NOMO-1 treated with dmso at 0.1 percent for 144 hours (cell line): ENCODE results near the gene MEPCE.
A peak's percentile ranks its signal among the peaks of the same experiment; 100 is the strongest.
"Not testable (repeated sequence)": the region's sequence is repeated elsewhere in the genome, so short reads cannot be mapped to it uniquely, and the experiment has no call there.

Experiments
- DNase-seq: peaks from one replicate; lab custom pipeline; 2025; ENCODE audit not compliant: unreplicated experiment; lab: John Stamatoyannopoulos, UW

MEPCE gene, protein sequence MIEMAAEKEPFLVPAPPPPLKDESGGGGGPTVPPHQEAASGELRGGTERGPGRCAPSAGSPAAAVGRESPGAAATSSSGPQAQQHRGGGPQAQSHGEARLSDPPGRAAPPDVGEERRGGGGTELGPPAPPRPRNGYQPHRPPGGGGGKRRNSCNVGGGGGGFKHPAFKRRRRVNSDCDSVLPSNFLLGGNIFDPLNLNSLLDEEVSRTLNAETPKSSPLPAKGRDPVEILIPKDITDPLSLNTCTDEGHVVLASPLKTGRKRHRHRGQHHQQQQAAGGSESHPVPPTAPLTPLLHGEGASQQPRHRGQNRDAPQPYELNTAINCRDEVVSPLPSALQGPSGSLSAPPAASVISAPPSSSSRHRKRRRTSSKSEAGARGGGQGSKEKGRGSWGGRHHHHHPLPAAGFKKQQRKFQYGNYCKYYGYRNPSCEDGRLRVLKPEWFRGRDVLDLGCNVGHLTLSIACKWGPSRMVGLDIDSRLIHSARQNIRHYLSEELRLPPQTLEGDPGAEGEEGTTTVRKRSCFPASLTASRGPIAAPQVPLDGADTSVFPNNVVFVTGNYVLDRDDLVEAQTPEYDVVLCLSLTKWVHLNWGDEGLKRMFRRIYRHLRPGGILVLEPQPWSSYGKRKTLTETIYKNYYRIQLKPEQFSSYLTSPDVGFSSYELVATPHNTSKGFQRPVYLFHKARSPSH

DNA sequence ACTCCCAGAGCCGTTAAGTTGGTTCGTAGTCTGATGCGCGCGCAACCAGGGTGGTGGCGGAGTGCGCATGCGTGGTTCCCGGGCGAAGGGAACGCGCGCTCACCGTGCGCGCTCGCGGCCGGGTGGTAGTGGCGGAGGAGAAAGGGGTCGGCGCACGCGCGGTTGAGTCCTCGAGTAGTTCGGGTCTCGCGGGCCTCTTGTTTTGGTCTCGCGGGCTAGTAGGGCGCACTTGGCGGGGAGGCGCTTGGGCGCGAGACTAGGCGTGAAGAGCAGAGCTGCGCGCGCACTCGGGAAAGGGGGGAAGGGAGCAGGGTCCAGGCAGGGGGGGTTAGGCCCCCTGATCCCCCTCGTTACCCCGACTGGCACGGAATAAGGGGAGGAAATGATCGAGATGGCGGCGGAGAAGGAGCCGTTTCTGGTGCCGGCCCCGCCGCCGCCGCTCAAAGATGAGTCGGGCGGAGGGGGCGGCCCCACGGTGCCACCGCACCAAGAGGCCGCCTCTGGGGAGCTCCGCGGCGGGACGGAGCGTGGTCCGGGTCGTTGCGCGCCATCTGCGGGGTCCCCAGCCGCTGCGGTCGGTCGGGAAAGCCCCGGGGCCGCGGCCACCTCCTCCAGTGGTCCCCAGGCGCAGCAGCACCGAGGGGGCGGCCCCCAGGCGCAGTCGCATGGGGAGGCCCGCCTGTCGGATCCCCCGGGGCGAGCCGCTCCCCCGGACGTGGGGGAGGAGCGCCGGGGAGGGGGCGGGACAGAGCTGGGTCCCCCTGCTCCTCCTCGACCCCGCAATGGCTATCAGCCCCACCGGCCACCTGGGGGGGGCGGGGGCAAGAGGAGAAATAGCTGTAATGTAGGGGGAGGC, at the start of gene MEPCE:
TSS of gene MEPCE (plus strand) at position 195 of the 856 bp plus-strand sequence. CDS start at position 383, 188 bp downstream.
- DNase-seq: peak; percentile 87

DNA sequence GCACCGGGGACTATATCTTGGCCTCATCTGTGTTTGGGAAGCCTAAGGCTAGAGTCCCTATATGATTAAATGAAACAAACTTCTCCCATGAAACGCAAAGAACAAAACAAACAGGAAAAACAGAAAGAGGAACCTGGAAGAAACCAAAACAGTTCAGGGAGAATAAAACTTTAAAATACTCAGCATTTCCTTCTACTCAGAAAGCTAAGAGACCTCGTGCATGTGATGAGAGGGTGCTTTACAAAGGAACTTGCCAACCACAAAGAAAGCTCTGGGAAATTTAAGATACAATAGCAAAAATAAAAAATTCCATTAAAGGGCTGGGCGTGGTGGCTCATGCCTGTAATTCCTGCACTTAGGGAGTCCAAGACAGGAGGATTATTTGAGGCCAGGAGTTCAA, 49.4 kb upstream of the MEPCE start:
- DNase-seq: no peak

DNA sequence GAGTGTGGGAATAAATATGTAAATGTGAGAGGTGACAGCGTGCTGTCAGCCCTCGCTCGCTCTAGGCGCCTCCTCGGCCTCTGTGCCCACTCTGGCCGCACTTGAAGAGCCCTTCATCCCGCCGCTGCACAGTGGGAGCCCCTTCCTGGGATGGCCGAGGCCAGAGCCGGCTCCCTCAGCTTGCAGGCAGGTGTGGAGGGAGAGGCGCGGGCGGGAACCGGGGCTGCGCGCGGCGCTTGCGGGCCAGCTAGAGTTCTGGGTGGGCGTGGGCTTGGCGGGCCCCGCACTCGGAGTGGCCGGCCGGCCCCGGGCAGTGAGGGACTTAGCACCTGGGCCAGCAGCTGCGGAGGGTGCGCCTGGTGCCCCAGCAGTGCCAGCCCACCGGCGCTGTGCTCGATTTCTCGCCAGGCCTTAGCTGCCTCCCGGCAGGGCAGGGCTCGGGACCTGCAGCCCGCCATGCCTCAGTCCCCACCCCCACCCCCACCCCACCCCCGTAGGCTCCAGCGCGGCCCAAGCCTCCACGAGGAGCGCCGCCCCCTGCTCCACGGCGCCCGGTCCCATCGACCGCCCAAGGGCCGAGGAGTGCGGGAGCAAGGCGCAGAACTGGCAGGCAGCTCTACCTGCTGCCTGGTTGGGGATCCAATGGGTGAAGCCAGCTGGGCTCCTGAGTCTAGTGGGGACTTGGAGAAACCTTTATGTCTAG, 47.9 kb upstream of the MEPCE start:
- DNase-seq: not testable (repeated sequence)

DNA sequence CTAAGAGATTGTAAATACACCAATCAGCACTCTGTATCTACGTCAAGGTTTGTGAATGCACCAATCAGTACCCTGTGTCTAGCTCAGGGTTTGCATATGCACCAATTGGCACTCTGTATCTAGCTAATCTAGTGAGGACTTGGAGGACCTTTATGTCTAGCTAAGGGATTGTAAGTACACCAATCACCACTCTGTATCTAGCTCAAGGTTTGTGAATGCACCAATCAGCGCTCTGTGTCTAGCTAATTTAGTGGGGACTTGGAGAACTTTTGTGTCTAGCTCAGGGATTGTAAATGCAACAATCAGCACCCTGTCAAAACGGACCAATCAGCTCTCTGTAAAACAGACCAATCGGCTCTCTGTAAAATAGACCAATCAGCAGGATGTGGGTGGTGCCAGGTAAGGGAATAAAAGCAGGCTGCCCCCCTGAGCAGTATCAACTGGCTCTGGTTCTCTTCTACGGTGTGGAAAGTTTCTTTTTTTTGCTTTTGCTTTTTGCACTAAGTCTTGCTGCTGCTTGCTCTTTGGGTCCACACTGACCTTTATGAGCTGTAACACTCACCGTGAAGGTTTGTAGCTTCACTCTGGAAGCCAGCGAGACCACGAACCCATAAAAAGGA, 47.3 kb upstream of the MEPCE start:
- not testable (repeated sequence) for DNase-seq

DNA sequence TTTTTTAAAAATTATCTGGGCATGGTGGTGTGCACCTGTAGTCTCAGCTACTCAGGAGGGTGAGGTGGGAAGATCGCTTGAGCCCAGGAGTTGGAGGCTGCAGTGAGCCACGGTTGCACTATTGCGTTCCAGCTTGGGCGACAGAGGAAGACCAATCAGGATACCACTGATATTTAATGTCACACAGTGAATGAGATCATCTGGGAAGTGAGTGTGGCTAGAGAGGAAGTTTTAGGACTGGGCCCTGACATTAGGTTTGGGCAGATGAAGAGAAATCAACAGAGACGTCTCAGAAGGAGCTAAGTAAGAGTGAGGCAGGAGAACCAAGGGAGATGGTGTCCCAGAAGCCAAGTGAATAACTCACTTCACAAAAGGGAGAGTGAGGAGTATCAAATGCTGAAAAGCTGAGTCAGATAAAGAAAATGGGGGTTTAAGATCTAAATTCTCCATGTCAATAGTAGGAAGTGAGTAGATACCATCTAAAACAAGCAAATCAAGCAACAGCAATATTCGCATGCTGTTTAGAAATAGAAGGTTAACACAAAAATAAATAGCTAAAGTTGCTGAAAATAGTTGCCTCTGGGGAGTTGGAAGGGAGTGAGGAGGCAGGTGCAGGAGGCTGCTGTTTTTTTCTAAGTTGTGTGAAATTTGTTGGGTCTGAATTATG, 44.9 kb upstream of the MEPCE start:
- DNase-seq: no peak

DNA sequence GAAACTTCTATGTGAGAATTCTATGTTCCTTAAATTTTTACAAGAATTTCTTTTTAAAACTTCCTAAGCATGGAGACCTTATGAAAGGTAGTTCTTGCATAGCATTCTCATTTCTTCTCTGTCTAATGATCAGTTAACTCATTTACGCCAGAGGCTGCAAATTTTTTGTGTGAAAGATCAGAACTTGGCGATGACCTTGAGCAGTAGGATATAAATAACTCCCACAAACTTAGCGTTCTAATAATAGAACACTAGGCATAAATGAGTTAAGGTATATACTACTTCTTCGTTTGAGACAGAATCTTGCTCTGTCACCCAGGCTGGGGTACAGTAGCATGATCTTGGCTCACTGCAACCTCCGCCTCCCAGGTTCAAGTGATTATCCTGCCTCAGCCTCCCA, 42.7 kb upstream of the MEPCE start:
- DNase-seq: no peak

DNA sequence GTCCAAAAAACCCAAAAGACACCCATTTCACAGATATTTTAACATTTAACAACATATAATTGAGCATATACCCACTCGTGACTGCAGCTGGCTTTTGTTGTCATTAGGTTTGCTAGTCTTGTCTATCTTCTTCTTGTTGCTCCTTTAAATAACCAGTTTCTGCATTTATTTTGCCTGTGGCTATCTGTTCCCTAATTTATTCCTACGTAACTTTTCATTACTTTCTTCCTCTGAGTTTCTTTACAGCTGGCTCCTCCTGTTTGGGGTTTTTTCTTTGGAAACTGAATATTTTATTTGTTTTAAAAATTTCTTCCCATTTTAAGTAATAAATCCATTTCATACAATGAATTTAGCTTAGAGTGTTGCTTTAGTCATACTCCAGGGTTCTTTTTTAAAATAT, 41.9 kb upstream of the MEPCE start:
- no peak for DNase-seq

DNA sequence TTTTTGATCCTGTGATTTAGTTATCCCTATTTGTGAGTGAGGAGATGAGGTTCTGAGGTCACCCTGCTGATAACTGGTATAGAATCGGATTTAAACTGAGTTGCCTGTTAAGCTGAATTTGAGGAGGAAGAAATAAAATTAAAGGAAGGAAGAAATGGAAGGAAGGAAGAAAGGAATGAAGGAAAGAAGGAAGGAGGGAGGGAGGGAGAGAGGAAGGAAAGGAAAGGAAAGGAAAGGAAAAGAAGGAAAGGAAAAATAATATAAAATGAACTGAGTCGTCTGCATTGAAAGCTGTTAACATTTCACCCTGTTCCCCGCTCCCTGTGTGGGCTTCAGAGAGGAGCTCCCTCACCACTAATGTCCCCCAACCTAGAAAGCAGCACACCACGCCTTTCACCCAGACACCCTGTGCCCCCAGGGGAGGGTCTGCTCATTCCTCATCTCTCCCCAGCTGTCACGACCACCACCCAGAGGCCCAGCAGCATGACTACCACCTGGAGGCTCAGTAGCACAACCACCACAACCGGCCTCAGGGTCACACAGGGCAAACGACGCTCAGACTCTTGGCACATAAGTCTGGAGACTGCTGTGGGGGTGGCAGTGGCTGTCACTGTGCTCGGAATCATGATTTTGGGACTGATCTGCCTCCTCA, 40.1 kb upstream of the MEPCE start:
- DNase-seq: no peak

DNA sequence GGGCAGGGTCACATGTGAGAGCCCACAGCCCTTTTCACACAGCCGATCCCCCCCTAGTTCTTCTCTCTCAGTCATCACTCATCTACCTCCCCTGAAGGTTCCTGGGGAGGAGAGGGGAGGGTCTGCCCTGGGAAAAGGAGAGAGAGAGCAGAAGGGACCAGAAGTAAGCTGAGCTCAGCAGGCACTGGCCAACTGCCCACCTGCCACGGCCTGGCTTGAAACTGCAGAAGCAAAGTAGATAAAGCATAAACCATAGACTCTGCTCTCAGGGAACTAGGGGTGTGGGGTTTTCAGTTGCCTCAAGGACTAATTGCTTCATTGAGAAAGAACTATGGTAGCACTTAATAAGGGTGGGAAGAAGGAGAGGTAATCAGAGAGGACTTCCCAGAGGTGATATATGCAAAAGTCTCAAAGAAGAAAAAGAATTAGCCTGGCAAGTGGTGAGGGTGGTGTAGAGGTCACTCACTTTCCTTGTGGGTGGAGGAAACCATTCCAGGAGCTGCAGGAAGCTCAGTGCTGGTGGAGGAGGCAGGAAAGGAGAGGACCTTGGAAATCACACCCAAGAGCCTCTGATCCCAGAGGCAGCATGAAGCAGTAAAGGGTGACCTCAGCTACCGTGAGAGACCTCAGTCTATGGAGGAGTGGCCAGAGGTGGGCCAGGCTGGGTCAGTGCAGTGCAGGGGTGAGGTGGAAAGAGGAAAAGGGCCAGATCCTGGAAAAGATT, 39.2 kb upstream of the MEPCE start:
- no peak for DNase-seq

DNA sequence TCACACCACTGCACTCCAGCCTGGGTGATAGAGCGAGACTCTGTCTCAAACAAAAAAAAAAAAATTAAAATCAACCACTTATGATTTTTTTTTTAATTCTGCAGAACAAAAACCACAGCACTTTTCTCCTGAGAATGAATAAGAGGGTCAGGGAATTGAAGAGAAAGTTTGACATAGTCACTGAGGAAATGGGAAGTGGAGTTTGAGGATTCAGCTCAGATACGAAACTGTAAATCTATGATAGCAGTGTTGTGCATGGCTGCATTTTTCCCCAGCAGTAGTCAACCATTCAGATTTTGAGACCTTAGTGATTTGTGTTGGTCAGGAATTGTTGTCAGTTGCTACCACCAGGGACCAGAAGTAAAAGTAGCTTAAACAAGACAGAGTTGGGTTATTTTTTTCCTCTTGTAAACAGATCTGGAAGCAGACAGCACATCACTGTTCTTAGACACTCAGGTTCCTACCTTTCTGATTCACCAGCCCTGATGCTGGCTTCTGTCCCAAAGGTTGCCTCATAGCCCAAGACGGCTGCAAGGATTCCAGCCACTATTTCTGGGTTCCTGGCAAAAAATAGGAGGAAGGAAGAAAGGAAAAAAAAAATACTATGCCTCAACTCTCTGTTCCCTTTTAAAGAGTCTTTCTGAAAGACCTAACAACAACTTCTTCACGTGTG, 36.3 kb upstream of the MEPCE start:
- no peak for DNase-seq

DNA sequence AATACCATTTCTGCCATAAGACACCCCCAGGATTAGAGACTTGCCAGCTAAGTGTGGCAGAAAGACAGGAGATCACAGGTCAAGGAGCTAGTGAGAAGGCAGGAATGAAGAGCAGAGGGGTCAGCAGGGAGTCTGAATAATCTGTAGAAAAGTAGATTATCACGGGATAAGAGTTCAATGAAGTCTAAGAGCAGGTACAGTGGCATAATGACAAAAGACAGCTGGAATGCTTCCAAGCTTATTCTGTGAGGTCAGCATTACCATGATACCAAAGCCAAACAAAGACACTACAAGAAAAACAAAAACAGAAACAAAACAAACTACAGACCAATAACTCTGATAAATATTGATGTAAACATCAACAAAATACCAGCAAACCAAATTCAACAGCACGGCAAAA, 35.6 kb upstream of the MEPCE start:
- no peak for DNase-seq

DNA sequence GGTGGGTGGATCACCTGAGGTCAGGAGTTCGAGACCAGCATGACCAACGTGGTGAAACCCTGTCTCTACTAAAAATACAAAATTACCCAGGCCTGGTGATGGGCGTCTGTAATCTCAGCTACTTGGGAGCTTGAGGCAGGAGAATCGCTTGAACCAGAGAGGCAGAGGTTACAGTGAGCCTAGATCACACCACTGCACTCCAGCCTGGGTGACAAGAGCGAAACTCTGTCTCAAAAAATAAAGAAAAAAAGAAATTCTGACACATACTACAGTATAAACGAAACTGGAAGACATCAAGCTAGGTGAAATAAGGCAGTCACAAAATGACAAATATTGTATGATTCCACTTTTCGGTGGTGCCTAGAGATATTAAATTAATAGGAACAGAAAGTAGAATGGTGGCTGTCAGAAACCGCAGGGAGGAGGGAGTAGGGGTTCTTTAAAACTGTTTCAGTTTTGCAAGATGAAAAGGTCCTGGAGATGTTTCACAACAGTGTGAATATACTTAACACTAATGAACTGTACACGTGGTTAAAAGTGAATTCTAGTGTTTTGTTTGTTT, 33.1 kb upstream of the MEPCE start:
- peak; percentile 97 for DNase-seq

DNA sequence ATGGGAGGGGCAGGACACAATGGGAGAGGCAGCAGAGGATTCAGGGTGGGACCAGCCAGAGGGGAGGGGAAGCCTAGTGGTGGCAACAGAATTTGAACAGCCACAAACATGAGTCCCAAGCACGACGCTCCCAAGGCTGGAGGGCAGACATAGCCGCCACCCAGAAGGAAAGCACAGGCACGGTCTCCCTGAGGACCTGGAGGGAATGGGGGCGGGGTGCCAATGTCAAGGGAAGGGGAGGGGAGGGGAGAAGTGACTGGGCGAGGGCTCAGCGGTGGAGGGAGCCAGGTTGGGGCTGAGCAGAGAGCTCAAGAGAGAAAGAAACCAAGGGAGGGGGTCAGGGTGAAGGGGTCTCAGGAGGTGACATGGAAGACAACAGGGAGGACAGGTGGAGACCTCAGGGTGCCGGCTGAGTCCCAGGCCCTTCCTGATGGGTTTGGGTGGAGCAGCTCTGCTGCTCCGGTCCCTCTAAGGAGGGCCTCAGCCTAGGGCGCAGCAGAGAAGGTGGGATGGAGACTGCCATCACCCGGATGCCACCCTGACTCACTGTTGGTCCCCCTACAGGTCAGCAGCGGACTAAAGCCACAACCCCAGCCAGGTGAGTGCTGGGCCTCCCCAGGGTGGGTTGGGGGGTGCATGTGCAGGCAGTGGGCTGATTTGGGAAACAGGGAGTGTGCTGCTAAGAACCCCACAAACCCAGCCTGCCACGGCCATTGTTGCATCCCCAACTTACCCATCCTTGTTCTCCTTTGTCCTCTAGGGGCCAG, 32.1 kb upstream of the MEPCE start:
- DNase-seq: no peak

DNA sequence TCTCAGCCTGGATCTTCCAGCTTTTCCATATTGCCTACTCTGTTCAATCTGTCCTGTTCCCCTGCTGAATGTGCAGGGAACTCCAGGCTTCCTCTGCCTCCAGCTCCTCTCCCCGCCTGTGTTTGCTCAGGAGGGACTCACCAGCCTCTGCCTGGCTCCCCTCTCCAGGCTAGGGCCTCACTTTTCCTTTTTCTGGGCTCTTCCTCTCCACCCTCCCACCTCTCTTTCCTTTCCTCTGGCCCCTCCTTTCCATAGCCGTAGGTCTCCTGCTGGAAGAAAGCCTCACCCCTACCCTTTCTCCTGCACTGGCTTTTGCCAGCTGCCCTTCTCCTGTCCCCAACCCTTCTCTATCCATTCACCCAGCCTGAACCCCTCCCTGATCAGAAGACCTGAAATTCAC, 31.4 kb upstream of the MEPCE start:
- DNase-seq: no peak

DNA sequence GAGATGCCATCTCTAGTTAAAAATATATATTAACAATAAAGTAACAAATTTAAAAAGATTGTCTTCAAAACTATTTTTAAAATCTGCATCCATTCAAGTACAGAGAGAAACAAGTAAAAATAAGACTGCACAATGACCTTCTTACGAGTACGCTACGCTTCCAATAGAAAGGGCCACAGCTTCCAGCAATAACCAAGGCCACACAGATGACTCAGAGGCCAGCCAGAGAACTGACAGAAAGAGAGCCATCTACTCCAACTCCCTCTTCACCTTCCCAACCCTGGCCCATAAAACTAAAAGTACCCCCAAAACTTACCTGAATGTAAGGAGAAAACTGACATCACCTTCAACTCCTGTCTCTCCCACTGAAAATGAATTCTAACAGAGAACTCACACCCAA, 29.6 kb upstream of the MEPCE start:
- no peak for DNase-seq

DNA sequence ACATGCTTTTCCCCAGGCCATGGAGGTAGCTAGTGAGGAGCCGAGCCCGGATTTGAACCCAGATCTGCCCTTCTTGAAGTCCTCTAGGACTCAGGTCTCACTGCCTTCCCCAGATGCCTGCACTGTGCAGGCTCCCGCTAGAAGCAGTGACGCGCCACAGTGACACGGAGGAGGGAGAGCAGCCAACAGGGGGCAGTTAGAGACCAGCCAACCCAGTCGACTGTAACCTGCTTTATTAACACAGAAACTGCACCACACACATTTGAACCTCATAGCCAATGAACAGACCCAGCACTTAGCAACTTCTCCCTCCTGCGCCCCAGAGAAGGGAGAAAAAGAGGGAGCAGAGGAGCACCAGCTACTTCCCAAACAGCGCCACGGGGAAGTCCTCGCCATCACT, 29.0 kb upstream of the MEPCE start:
- DNase-seq: no peak

DNA sequence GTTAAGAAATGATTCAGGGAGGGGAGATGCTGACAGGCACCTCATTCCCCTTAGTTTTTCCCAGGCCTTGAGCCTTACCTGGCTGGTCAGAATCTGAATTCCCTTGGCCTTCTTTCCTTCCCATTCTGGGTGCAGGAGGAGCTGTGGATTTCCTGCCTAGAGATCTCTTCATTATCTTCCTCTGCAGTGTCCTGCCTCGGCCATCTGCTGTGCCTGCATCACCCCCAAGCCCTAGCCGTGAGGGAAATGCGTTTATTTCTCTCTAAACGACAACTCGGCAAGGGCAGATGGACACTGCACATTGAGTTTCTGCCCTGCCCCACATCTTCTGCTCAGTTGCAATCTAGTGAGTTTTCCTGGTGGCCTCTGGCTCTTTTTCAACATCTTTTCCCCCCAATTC, 27.8 kb upstream of the MEPCE start:
- no peak for DNase-seq
